Erythroblast (primary cell): ENCODE data around the gene PLEKHA5.

ENCODE experiments used
- DNase-seq, 2 experiments: peaks; one replicate each; lab custom pipeline; 2025; lab: John Stamatoyannopoulos, UW
- GATA1 ChIP-seq: IDR thresholded peaks from 2 replicates; pipeline ENCODE4 v1.6.1; 2011; ENCODE audit warnings: low read depth, mild to moderate bottlenecking, control low read depth, low read length, moderate library complexity
- POLR2A ChIP-seq: IDR thresholded peaks from 2 replicates; pipeline ENCODE4 v1.6.1; 2011; ENCODE audit warnings: mild to moderate bottlenecking, low read length

PLEKHA5 gene

GRCh38 chr12:19234171-19234704 is 104.7 kb downstream of the PLEKHA5 start:
- TF ChIP-seq POLR2A: no peak
- no peak for TF ChIP-seq GATA1
- no peak for DNase-seq

GRCh38 chr12:19234981-19235871 is 105.7 kb downstream of the PLEKHA5 start:
- TF ChIP-seq GATA1 (no peak), POLR2A (no peak)
- DNase-seq: no peak

- TF ChIP-seq POLR2A (no peak), GATA1 (no peak)
Observed at GRCh38 chr12:19236656-19237055, 107.1 kb downstream of the PLEKHA5 start.

DNA sequence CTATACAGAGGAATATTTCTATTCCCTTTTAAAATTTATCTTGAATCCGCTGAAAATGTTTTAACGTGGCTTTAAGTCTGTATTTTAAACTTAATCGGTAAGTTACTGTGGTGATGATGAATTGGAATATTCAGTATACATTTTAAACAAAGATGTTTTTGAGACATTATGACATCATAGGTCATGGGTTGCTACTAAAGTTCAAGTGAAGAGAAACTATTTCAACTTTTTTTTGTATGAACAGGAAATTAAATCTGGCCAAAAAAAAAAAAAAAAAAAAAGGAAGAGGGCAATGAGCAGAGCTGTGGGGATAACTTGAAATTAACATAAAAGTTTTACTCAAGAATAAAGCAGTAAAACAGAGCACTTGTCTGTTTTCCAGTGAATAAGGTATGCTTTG is 109.0 kb downstream of the PLEKHA5 start:
- TF ChIP-seq GATA1: no peak
- TF ChIP-seq POLR2A: no peak
- DNase-seq: no peak

More at GRCh38 chr12:19236656-19237055, 107.1 kb downstream of the PLEKHA5 start:
- DNase-seq: no peak

- TF ChIP-seq POLR2A: no peak
- no peak for TF ChIP-seq GATA1
- DNase-seq: no peak
Observed at GRCh38 chr12:19239102-19239501, 109.6 kb downstream of the PLEKHA5 start.

DNA sequence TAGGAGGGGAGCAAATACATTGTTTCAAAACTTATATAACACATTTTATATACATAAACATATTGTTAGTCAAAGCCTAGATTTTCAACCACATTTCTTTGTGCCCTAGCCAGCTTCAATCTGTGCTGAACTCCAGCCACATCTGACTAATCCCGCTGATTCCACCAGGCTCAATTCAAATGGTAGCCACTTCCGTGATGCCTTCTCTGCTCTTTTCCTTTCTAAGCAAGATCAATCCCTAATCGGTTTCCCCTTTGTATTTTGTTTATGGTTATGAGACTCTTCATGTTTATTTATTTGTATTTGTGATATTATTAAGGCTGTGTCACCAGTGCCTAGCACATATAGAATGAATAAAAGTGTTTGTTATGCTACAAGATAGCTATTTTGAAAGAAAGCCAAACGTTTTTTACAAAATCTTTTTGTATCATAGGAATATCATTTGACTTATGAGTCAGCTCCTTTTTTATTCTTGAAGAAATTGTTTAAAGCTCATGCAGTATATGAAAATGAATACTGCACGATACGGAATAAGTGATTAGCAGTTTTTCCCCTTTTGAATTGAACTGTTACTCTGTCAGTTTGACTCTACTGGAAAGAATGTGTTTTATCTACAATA is 110.2 kb downstream of the PLEKHA5 start:
- TF ChIP-seq GATA1 (no peak), POLR2A (no peak)
- no peak for DNase-seq

- TF ChIP-seq GATA1 (no peak), POLR2A (no peak)
- no peak for DNase-seq
Observed at GRCh38 chr12:19242581-19242980, 113.0 kb downstream of the PLEKHA5 start.

GRCh38 chr12:19243551-19243950 is 114.0 kb downstream of the PLEKHA5 start:
- DNase-seq: no peak
- TF ChIP-seq GATA1 (no peak), POLR2A (no peak)

DNA sequence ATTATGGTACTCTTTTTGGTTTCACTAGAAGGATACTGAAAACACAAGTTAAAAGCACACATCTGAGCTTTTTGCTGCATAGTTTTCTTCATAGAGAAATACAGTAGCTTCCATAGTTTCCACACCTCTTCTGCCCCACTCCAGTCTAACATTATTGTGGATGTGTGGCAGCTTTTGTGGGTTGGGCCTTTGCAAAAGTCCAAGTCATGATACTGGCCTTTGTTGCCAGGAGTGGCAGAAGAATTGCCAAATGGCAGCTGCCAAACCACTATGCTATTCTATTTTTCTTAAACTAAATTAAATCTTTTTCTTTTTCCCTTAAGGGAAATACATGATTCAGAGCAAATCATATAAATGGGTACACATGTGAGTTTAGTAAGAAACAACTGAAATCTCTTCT is 114.8 kb downstream of the PLEKHA5 start:
- no peak for DNase-seq
- TF ChIP-seq GATA1 (no peak), POLR2A (no peak)

GRCh38 chr12:19245106-19245505 is 115.6 kb downstream of the PLEKHA5 start:
- DNase-seq: no peak
- TF ChIP-seq POLR2A (no peak), GATA1 (no peak)

GRCh38 chr12:19245666-19246065 is 116.1 kb downstream of the PLEKHA5 start:
- no peak for TF ChIP-seq GATA1
- TF ChIP-seq POLR2A: no peak
- no peak for DNase-seq

GRCh38 chr12:19246933-19247332 is 117.4 kb downstream of the PLEKHA5 start:
- TF ChIP-seq GATA1 (no peak), POLR2A (no peak)
- no peak for DNase-seq

- TF ChIP-seq POLR2A: no peak
- TF ChIP-seq GATA1: no peak
- no peak for DNase-seq
Observed at GRCh38 chr12:19248929-19249602, 119.5 kb downstream of the PLEKHA5 start.
